Progenitor cell of endocrine pancreas (in vitro differentiated cells): ENCODE measurements around the gene TDP2. TPM values are rescaled to one million over a fixed set of nuclear protein-coding genes. Genes with fewer than 3 reads are reported as not detected.
A peak's percentile ranks its signal among the peaks of the same experiment; 100 is the strongest.

ENCODE experiments used
- DNase-seq: peaks from one replicate; pipeline ENCODE4 v3.0.0; 2021; ENCODE audit warnings: low spot score; ENCODE audit not compliant: unreplicated experiment
- H3K27ac Mint-ChIP-seq: 2 replicates; pipeline ENCODE4 v1.8.0; 2021; ENCODE audit warnings: mild to moderate bottlenecking, moderate library complexity, mixed read lengths
- H3K27me3 Mint-ChIP-seq: 2 replicates; pipeline ENCODE4 v1.8.0; 2021; ENCODE audit warnings: mixed read lengths
- H3K36me3 Mint-ChIP-seq: 2 replicates; pipeline ENCODE4 v1.8.0; 2022; ENCODE audit warnings: mixed read lengths; ENCODE audit not compliant: insufficient read depth
- H3K4me1 Mint-ChIP-seq: 2 replicates; pipeline ENCODE4 v1.8.0; 2021; ENCODE audit warnings: low read depth, mixed read lengths
- H3K4me3 Mint-ChIP-seq: 2 replicates; pipeline ENCODE4 v1.8.0; 2021; ENCODE audit warnings: low read depth, mild to moderate bottlenecking, moderate library complexity, mixed read lengths
- H3K9me3 Mint-ChIP-seq: 2 replicates; pipeline ENCODE4 v1.8.0; 2021; ENCODE audit warnings: low read depth, mixed read lengths
- CTCF ChIP-seq: fragments of 200-600 bp; sonication (generic); IDR thresholded peaks from one replicate; pipeline ENCODE4 v1.5.0; 2021; ENCODE audit warnings: antibody characterized with exemption, mild to moderate bottlenecking; ENCODE audit not compliant: unreplicated experiment
- total RNA-seq: library from RNA; stranded (reverse); gene quantifications from 2 replicates; pipeline ENCODE4 v1.2.1, GENCODE V29; 2021

Gene TDP2
- total RNA-seq, 1 donor from 2014 or later = 65.6 TPM

DNA sequence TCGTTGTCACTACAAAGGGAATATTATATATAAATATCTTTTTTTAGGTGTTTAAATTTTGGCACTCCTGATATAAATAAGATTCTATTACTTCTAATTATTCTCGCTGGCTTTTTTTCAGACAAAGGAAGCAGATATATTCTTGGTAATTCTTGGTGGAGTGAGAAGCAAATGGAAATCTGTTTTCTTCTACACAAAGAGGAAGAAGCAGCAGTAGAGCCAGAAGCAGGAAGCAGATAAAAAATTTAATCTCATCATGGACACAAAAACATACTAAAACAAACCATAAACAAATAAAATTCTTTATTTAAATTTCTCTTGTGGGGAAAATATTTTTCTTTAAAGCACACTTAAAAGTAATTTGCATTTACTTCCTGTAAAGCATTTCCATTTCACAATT is 17.0 kb downstream of the TDP2 start:
- H3K27me3 Mint-ChIP-seq = peaks cover 5% of the 10 kb centered on the region
- H3K4me1 Mint-ChIP-seq = peaks cover 25% of the 10 kb centered on the region
- H3K4me3 Mint-ChIP-seq = no peak overlapping the region
- DNase-seq = no peak
- H3K9me3 Mint-ChIP-seq = no peaks in the 10 kb centered on the region
- no peak overlapping the region for H3K27ac Mint-ChIP-seq
- no peak for TF ChIP-seq CTCF
- peaks cover 24% of the 10 kb centered on the region for H3K36me3 Mint-ChIP-seq

DNA sequence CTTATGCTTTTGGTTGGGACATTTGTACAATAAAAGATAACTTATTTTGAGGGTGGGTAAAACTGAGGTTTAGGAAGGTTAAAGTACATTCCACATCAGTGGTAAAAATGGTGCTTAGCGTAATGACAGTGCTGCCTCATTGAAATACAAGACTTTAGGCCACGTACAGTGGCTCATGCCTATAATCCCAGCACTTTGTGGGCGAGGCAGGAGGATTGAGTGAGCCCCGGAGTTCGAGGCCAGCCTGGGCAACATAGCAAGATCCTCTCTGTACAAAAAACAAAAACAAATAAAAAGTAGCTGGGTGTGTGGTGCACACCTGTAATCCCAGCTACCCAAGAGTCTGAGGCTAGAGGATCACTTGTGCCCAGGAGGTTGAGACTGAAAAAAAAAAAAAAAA is 18.4 kb downstream of the TDP2 start:
- no peak for TF ChIP-seq CTCF
- H3K27me3 Mint-ChIP-seq = peaks cover 9% of the 10 kb centered on the region
- no peak overlapping the region for H3K4me3 Mint-ChIP-seq
- H3K9me3 Mint-ChIP-seq = no peaks in the 10 kb centered on the region
- peaks cover 19% of the 10 kb centered on the region for H3K4me1 Mint-ChIP-seq
- no peak overlapping the region for H3K27ac Mint-ChIP-seq
- H3K36me3 Mint-ChIP-seq = peaks cover 18% of the 10 kb centered on the region
- no peak for DNase-seq

- no peak for TF ChIP-seq CTCF
- H3K4me3 Mint-ChIP-seq = peak overlapping the region; percentile 81
- peaks cover 9% of the 10 kb centered on the region for H3K36me3 Mint-ChIP-seq
- peaks cover 7% of the 10 kb centered on the region for H3K4me1 Mint-ChIP-seq
- DNase-seq = no peak
- H3K27ac Mint-ChIP-seq = no peak overlapping the region
- no peaks in the 10 kb centered on the region for H3K9me3 Mint-ChIP-seq
- H3K27me3 Mint-ChIP-seq = peaks cover 9% of the 10 kb centered on the region
These were observed 19.9 kb downstream of the TDP2 start for GRCh38 chr6:24646771-24647170.

GRCh38 chr6:24644377-24644776 is 22.3 kb downstream of the TDP2 start:
- Mint-ChIP-seq H3K36me3 (peaks cover 2% of the 10 kb centered on the region), H3K4me1 (peaks cover 7% of the 10 kb centered on the region), H3K27ac (no peak overlapping the region), H3K27me3 (peaks cover 9% of the 10 kb centered on the region), H3K4me3 (no peak overlapping the region), H3K9me3 (no peaks in the 10 kb centered on the region)
- TF ChIP-seq CTCF = no peak
- no peak for DNase-seq

DNA sequence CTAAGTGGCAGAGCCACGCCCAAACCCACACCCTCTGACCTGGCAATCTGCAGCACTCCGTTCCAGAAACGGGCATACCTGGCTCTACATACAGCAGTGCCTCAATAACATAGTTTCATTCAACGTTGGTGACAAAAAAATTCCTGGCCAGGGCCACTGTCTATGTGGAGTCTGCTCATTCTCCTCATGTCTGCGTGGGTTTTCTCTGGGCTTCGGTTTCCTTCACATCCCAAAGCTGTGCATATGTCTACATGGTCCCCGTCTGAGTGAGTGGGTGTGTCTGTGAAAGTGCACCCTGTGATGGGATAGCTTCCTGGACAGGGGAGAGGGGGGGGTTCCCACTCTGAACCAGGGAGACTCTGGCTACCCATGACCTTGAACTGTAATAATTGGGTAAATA is 22.8 kb downstream of the TDP2 start:
- peaks cover 7% of the 10 kb centered on the region for H3K4me1 Mint-ChIP-seq
- H3K27me3 Mint-ChIP-seq = peaks cover 9% of the 10 kb centered on the region
- TF ChIP-seq CTCF = no peak
- H3K36me3 Mint-ChIP-seq = peaks cover 2% of the 10 kb centered on the region
- no peak overlapping the region for H3K4me3 Mint-ChIP-seq
- no peak overlapping the region for H3K27ac Mint-ChIP-seq
- DNase-seq = no peak
- peaks cover 3% of the 10 kb centered on the region for H3K9me3 Mint-ChIP-seq
